HG02610 (cell line): ENCODE results near the gene ARG2.

ENCODE experiments used
- ATAC-seq: cut with Tn5 transposase; IDR thresholded peaks from one replicate; pipeline ENCODE4 v1.9.1; 2021; ENCODE audit warnings: mild to moderate bottlenecking, moderate library complexity; ENCODE audit not compliant: unreplicated experiment

Gene ARG2

DNA sequence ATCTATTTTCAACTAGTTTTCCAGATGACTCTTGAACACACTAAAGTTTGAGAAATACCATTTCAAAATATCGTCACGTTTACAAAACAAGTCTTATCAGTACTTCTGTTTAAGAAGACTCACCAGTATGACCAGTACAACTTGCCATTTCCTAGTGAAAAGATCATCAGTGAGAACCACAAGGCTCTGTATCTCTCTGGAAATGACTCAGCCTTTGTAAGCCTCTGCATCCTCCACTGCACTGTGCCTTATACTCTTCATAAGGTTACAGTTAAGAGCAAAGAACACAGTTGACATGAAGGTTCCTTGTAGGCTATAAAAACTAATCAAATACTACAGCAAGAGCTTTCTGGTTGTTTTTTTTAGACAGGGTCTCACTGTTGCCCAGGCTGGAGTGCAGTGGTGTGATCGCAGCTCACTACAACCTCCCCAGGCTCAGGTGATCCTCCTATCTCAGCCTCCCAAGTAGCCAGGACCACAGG lies 60.4 kb downstream of the ARG2 start:
- ATAC-seq, result peak; percentile 98

DNA sequence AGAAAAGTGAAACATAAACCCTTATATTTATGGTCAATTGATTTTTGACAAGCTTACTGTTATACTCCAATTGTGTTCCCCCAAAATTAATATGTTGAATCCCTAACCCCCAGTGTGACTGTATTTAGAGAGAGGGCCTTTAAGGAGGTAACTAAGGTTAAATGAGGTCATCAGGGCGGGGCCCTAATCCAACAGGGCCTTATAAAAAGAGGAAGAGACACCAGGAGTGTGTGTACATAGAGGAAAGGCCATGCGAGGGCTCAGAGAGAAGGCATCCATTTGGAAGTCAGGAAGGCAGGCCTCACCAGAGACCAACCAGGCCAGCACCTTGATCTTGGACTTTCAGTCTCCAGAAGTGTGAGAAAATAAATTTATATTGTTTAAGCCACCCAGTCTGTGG lies 61.2 kb downstream of the ARG2 start:
- no peak for ATAC-seq

DNA sequence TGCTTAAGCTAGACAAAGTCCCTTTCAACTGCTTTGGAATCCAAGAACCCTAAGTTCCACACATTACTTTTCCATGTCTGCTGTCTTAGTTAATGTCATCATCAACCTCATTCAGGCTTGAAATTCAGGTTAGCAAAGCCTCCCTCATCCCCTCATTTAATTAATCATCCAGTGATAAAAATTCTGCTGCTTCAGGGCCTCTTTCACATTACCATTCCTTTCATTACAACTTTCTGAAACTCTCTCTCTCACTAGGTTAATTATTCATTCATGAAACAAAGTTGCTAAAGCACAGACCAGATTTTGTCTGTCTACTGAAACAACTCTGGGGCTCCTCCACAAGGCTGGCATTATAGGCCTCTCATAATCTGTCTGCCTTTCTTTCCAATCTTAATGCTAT lies 64.1 kb downstream of the ARG2 start:
- no peak for ATAC-seq

DNA sequence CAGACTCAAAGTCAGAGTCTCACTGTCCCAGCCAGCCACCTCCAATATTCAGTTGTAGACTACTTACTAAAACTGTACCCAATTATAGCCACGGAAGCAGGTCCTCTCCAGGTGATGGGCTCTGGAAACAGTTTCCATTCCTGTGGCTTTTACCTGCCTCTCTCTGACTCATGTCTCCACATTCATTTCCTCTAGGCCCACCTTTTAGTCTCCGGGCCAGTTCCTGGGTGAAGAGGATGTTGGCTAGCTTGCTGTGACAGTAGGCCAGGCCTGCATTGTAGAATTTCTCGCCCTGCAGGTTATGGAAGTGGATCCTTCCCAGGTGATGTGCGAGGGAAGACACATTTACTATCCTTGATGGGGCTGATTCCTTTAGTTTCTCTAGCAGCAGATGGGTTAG lies 70.3 kb downstream of the ARG2 start:
- no peak for ATAC-seq

DNA sequence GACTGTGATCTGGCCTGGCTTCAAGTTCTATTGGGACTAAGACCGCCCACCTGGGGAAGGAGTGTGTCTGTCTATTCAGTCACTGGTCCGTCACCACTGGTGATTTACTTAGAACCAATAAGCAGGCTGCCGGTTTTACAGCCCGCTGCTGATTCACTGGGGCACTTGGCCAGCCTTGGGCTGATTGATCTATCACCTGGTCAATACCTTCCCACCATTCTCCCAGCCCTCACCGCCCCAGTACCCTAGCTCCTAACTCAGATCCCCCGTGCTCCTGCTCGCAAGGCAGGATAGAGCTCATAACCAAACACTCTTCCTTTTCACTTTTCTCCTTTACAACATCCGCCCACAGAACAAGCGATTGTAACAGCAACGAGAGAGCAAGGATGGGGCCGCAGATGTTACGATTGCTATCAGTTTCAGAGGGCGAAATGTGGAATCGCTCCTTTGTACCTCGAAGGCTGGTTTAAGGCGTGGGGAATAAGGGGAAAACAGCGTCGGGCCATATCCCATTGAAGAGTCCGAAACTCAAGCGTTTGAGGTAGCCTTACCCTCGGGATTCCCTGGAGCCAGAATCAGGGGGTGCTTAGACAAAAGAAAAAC lies 75.2 kb downstream of the ARG2 start:
- peak; percentile 91 for ATAC-seq

DNA sequence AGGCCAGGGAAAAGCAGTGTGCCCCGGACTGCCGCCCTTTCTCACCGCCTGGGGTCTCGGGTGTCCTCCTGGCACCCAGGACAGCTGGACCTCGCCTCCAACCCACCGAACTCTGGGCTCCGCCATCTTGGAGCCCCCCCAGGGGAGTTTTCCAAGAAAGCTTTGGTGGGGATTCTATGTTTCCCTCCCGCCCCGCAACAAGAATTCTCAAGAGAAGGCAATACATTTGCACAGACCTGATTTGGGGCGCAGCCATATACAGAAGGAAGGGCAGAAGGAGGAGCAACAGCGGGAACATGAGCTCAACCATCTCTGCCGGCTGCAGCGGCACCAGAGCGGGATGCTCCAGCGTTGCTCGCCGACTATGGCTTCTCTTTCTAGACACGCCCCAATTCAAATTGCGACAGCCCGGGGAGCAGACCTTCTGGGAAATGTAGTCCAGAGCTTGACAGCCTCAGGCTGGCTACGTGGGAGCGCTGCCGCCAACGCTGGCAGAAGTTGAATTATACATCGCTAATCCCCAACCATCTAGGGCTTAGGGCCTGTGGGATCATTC lies 75.8 kb downstream of the ARG2 start, which contains the start of gene RDH11:
RDH11 (minus strand) TSS at position 371 of the 556 bp plus-strand sequence; CDS start at position 310, 61 bp downstream.
- ATAC-seq, result peak; percentile 86

DNA sequence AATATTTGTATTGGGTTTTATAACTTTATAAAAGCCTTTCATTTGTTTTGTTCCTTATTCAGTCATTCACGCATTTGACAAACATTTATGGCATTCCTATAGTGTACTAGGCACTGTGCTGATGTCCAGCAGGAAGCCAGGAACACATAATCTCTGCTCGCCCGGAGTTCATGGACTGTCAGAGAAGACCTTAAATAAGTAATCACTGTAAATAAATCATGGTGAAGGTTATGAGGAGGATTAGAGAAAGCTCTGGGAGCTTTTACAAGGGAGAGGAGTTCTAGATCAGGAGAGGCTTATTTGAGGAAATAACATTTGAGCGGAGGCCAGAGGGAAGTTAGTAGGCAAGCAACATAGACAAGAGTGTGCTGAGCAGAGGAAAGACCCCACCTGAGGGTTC lies 77.3 kb downstream of the ARG2 start:
- no peak for ATAC-seq

DNA sequence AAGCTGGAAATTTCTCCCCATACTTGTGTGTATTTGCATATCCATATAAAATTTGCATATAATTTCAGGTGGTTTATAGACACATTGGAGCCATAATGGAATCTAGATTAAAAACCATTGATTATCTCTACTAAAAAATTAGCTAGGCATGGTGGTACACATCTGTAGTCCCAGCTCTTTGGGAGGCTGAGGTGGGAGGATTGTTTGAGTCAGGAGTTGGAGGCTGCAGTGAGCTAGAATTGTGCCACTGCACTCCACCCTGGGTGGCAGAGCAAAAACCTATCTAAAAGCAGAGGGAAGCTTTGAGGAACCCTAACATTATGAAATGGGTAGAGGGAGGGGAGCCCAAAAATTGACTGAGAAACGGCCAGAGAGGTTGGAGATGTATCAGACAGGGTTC lies 78.5 kb downstream of the ARG2 start:
- no peak for ATAC-seq
